ENCODE measurements around the gene AKAP13. TPM values are rescaled to one million over a fixed set of nuclear protein-coding genes. Genes with fewer than 3 reads are reported as not detected.
A peak's percentile ranks its signal among the peaks of the same experiment; 100 is the strongest.
"Not testable (repeated sequence)": the region's sequence is repeated elsewhere in the genome, so short reads cannot be mapped to it uniquely, and the experiment has no call there.

AKAP13 gene
- polyA plus RNA-seq, 2 donors: 27.6 to 35.7 TPM

DNA sequence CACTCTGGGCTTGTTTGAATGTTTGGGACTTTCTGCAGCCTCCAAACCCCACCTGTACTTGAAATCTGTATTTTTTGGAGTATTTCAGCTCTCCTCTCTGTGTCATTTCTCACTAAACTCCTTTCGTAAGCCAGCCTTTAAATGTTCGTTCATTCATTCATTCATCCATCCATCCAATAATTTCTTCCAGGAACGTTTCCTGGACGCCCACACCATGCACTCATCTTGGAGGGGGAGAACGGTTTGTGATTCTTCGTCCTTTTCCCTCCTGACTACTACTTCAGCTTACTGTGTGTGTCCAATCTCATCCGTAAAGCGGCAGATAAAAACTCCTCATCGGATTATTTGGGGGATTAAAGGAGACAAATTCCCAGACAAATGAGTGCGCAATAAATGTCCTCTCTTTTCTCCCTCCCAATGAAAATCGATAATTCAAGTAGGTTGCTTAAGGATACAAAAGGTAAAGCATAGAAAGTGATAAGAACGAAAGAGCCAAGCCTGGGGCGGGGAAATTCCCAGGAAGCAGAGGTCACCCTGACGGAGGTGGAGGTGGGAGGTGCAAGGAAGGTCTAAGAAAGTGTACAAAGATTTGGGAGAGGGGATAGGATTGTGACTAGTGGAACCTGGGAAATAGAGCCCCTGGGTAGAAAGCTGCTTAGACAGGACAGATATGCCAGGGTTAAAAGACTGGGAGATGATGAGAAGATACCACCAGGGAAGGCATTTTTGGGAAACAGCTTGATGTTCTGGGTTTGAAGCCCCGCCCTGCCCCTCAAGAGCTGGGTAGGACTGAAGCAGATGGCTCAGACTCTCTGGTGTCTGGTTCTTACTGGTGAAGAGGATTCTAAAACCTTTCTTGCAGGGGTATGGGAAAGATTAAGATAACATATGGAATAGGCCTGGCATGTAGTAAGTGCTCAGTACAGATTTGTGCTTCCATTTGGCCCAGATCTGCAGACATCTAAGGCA lies 415.2 kb downstream of the AKAP13 start:
- no peak overlapping the region for H3K27ac ChIP-seq (ENCODE audit: low read depth in 2 of 2, low read length in 1 of 2)
- WGBS, 2 donors: 35 to 37% methylated on average over 15 of the region's 15 CpGs

DNA sequence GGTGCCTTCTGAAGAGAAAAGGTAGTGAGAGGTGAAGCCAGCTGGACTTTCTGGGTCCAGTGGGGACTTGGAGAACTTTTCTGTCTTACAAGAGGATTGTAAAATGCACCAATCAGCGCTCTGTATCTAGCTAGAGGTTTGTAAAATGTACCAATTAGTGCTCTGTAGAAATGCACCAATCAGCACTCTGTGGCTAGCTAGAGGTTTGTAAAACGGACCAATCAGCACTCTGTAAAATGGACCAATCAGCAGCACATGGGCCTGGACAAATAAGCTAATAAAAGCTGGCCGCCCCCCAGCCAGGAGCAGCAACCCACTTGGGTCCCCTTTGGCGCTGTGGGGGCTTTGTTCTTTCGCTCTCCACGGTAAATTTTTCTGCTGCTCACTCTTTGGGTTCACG lies 416.0 kb downstream of the AKAP13 start:
- H3K36me3 ChIP-seq (ENCODE audit: control insufficient read depth in 2 of 2, insufficient read depth in 2 of 2, low read length in 1 of 2); H3K27ac ChIP-seq (ENCODE audit: low read depth in 2 of 2, low read length in 1 of 2); H3K27me3 ChIP-seq (ENCODE audit: control insufficient read depth in 1 of 2, insufficient read depth in 2 of 2, low read length in 2 of 2); H3K4me1 ChIP-seq (ENCODE audit: control insufficient read depth in 2 of 2, insufficient read depth in 2 of 2, low read length in 1 of 2); H3K9me3 ChIP-seq (ENCODE audit: control insufficient read depth in 2 of 2, insufficient read depth in 1 of 2, low read depth in 1 of 2, low read length in 1 of 2); H3K4me3 ChIP-seq (ENCODE audit: low read depth in 1 of 2, low read length in 2 of 2): not testable (repeated sequence)
- 81 to 89% methylated on average over 7 of the region's 7 CpGs for WGBS, 2 donors

More for the DNA sequence above, 415.2 kb downstream of the AKAP13 start:
- H3K36me3 ChIP-seq (ENCODE audit: control insufficient read depth in 2 of 2, insufficient read depth in 2 of 2, low read length in 1 of 2): no peaks in the 10 kb centered on the region
- H3K27me3 ChIP-seq (ENCODE audit: control insufficient read depth in 1 of 2, insufficient read depth in 2 of 2, low read length in 2 of 2): no peaks in the 10 kb centered on the region
- peaks cover 5 to 7% of the 10 kb centered on the region in 2 donors for H3K4me1 ChIP-seq (ENCODE audit: control insufficient read depth in 2 of 2, insufficient read depth in 2 of 2, low read length in 1 of 2)
- peak overlapping the region in 1 of 2 donors; percentile 46 for H3K4me3 ChIP-seq (ENCODE audit: low read depth in 1 of 2, low read length in 2 of 2)
- H3K9me3 ChIP-seq (ENCODE audit: control insufficient read depth in 2 of 2, insufficient read depth in 1 of 2, low read depth in 1 of 2, low read length in 1 of 2): no peaks in the 10 kb centered on the region

All from esophagus (tissue), 2 donors.